GM19438 (cell line): ENCODE measurements around the gene PDZD2.
"Not testable (repeated sequence)": the region's sequence is repeated elsewhere in the genome, so short reads cannot be mapped to it uniquely, and the experiment has no call there.

Experiments used
- ATAC-seq: cut with Tn5 transposase; IDR thresholded peaks from one replicate; pipeline ENCODE4 v1.9.1; 2021; ENCODE audit warnings: low read depth; ENCODE audit not compliant: unreplicated experiment

Gene PDZD2

DNA sequence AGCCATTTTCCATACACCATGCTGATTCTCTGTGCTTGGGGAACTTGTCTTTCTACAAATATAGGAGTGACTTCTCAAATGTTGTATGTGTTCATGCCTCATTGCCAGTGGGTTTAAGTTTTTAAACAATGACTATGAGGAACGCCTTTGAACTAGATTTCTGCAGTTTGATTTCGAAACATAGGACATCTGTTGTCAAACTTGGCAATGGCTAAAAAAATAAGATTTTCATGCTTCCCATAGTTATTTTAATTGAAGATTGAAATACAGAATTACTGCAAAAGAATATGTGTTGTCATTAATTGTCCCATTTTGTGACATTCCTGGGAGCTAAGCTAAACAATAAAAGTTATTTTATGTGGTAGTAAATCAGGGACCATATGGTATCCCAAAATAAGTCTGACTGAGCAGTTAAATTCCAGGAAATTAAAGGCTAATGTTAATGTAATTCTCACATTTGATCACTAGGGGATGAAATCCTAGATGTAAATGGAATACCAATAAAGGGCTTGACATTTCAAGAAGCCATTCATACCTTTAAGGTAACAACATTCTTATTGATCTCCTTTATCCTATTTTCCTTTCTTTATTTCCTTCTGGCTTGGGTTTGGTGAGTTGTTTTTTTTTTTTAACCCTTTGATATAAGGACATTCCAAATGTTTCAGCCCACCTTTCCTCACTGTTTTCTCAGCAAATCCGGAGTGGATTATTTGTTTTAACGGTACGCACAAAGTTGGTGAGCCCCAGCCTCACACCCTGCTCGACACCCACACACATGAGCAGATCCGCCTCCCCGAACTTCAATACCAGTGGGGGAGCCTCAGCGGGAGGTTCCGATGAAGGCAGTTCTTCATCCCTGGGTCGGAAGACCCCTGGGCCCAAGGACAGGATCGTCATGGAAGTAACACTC lies 418.5 kb downstream of the PDZD2 start:
- no peak for ATAC-seq

DNA sequence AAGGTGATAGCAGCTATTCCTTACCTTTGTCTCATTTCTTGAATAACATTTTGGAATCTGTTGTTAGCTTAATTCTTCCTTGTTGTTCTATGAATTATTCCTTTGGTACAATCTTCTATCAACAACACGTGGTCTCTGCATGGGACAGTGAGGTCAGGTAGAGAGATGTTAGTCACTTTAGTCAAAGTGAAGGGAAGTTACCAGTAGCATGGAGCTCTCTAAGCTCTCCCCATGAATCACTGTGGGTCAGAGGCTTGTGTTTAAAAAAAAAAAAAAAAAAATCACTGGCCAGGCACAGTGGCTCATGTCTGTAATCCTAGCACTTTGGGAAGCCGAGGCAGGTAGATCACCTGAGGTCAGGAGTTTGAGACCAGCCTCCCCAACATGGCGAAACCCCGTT lies 419.2 kb downstream of the PDZD2 start:
- no peak for ATAC-seq

DNA sequence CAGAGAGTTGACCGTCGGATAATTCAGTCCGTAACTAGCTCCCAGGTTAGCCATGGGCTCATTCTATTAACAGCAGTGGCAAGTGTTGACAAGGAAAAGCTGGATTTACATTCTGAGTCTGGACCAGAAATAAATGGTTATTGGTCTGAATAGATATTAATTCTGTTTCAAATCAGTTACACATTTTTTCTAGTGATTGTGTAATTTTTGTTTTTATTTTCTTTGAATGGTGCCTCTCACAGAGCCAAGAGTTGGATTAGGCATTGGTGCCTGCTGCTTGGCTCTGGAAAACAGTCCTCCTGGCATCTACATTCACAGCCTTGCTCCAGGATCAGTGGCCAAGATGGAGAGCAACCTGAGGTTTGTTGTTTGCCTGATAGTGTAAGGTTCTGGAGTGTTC lies 420.1 kb downstream of the PDZD2 start:
- no peak for ATAC-seq

DNA sequence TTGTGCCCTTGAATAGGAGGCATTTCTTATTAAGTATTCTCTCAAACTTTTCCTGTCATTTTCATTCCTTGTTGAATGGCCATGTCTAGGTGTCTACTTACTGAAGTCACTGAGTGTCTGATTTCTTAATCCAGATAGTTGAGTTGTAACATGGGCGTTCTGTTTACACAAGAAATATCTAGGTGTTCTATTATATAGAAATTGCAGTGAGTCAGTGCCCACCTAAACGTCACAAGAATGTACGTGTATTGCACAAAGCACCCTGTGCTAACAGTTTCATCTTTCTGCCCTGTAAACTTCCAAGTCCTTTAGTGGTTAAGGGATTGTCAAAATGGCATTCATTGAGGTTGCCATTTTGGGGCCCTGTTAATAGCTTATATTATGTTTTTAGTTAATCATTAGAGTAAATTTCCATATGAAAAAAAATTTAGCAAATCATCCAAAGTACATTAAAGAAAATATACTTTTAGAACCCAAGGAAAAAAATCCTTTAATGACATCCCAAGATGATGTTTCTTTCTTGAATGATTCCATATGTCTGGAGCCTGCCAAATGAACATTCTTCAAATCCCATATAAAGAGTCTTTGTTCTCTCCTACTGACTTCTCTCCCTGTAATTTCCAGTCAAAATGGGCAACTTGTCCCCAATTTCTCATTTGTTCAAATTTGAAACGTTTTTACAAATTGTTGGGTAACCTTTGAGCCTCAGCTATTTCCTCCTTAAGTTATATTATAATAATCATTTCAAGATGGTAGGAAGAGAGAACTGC lies 421.0 kb downstream of the PDZD2 start:
- no peak for ATAC-seq

DNA sequence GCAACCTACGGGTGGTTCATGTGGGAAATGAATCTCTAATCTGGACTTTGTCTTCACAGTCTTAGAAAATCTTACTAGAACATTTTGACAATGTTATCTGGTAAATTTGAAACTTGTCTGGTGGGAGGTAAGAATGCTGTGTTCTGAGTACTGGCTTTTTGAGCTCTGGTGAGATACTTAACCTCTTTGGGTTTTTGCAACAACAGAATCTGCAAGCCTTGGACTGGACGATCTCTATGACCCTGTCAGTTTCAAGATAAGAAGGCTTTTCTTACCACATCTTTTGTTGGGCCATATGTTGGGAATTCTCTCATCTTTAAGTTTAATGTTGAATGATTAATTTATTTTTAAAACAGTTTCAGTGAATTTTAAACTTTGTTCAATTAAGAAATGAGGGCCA lies 422.3 kb downstream of the PDZD2 start:
- no peak for ATAC-seq

DNA sequence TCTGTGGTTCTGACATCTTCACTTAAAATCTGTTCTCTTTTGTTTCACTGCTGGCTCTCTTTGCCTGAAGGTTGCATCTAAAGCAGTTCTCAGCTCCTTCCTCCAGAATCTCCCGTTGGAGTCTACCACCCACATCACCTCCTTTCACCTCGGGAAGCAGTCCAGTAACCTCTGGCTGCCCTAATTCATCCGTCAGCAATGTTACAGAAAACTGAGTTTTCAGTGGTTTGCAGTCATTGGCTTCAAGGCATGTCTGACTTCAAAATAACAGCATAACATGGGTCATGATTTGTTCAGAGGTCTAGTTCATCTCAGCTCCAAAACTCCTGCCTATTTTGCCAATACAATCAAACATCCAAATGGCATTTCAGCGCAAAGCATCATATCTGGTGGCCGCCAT lies 427.5 kb downstream of the PDZD2 start:
- no peak for ATAC-seq

DNA sequence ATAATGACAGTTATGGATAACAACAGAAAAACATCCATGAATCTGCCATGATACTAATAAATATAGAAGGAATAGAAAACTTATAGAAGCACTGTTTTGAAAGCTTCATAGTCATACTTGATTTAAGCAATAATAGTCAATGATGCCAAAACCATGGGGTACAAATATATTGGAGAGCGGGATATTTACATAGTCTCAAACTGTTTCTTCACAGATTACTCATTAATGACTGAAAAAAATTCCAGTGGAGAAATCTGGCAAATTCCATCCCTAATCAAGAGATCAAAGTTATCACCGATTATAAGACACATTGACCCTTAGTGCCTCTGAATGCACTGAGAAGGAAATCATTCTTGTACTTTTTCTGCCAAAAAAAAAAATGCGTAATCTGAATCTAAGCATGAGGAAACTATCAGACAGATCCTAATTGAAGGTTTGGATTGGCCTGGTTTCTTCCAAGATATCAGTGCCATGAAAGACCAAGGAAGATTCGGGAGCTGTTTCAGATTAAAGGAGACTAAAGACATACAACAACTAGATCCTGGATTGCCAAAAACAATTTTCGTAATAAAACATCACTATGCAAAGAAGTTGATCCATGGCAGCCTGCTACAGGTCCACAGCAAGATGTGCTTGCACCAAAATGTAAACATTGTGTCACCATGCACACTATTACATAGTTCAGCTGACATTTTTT lies 429.0 kb downstream of the PDZD2 start:
- no peak for ATAC-seq

DNA sequence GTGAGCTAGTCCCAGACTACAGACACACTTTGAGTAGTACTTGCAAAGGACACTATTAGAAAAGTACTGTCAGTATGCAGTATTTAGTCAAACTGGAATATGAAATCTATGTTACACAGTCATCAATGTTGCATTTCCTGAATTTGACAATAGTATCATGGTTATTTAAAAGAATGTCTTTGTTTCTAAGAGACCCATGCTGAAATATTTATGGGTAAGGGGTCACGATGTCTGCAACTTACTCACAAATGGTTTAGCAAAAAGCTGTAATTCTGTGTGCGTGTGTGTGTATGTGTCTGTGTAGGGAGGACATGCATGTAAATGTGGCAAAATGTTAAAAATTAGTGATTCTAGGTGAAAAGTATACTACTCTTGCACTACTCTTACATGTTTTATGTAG lies 429.6 kb downstream of the PDZD2 start:
- ATAC-seq, result no peak

DNA sequence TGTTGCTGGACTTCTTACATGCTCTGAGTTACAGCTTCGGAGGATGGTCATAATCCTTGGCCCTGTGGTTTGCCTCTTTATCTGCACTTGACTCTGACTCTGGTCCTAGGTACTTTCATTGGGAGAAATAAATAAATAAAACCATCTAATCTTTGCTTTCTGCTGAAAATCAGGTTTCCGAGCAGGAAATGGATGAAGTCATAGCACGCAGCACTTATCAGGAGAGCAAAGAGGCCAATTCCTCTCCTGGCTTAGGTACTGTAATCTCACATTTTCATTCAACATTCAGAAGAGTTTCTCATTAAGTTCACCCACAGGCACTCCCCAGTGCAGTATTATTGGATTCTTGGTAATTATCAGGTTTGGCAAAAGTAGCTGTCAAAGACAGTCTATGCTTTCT lies 430.5 kb downstream of the PDZD2 start:
- no peak for ATAC-seq

DNA sequence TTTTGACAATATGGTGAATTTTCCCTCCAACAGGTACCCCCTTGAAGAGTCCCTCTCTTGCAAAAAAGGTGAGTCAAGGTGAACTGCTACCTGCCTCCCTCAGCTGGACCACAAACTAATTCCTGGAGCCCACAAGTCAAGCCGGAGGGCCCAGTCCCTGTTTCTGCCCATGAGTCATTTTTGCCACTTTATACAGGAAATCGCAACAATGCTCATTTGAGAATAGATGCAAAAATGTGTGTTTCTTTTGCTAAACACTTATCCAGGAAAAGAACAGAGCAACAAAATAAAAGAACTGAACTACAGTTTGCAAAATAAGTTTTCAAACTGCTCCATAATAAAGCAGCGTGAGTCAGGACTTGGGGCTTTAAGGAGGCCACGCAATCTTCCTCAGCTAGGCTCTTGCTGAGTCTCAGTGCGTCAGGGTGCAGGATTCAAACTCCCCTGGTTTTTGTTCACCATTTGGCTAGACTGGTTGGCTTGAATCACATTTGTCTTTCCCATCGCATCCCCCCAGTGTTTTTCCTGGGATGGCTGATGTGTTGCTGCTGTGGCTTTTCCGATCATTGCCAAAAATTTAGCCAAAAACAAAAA lies 432.5 kb downstream of the PDZD2 start:
- ATAC-seq, result no peak

DNA sequence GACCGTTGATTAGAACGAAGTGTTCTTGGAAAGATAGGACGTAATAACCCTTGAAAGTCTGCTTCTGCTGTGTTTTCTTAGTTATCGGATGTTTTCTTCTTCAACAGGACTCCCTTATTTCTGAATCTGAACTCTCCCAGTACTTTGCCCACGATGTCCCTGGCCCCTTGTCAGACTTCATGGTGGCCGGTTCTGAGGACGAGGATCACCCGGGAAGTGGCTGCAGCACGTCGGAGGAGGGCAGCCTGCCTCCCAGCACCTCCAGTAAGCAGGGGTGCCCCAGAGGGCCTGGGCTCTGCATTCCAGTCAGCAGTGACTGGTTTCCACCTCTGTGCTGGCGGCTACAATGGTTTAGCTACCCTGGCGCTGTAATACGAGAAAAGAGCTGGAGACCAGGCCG lies 433.1 kb downstream of the PDZD2 start:
- ATAC-seq, result no peak

DNA sequence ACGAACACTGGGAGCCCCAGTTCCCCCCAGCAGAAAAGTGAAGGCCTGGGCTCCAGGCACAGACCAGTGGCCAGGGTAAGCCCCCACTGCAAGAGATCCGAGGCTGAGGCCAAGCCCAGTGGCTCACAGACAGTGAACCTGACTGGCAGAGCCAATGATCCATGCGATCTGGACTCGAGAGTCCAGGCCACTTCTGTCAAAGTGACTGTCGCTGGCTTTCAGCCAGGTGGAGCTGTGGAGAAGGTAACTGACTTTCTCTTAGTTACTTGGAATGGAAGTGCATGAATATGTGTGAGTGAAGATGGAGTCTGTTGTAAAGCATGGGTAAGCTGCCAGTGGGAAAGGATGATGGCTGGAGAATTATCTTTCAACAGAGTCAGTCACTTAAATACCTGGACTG lies 435.5 kb downstream of the PDZD2 start:
- ATAC-seq, result no peak

DNA sequence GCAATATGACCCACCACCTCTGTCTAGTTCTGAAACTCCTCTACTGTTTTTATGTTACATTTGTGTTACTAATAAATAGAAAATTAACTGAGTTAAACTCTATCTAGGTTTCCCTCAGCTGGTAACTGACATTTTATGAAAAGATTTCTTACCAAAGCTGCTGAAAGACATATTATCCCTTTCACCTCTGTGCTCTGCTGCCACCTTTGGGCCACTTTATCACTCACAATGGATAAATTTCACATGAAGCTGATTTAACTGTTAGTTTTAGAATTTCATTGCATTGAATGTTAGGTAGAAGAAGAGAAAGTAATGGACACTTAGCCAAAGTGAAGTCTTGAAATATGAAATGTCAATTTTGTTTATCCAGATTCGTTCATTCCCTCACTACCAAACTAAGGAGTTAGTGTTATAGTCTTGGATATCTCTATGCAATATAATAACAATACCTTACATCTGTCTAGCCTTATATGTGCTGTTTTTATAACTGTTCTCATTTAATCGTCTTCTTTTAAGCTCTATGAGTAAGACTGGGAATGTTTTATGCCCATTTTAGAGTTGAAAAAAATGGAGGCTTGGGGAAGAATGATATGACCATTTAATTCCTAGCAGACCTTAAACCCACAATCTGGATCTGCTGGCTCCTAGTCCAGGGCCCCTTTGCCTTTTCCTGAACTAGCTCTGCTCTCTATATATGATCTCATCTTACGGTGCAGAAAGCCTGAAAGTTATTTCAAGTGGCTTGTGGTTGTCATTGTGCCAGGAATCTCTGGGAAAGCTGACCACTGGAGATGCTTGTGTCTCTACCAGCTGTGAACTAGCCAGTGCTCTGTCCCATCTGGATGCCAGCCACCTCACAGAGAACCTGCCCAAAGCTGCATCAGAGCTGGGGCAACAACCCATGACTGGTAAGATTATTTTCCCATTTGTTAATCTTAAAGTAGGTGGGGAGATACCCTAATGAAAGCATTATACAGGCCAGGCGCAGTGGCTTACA lies 438.1 kb downstream of the PDZD2 start:
- no peak for ATAC-seq

DNA sequence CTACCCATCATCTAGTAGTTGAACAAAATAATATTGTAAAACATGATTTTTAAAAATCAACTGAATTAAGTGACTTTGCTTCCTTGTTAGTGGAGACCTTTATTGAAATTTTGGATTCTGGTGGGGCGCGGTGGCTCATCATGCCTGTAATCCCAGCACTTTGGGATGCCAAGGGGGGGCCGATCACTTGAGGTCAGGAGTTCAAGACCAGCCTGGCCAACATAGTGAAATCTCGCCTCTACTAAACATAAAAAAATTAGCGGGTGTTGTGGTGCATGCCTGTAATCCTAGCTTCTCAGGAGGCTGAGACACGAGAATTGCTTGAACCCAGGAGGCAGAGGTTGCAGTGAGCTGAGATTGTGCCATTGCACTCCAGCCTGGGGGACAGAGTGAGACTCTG lies 439.9 kb downstream of the PDZD2 start:
- ATAC-seq, result not testable (repeated sequence)

DNA sequence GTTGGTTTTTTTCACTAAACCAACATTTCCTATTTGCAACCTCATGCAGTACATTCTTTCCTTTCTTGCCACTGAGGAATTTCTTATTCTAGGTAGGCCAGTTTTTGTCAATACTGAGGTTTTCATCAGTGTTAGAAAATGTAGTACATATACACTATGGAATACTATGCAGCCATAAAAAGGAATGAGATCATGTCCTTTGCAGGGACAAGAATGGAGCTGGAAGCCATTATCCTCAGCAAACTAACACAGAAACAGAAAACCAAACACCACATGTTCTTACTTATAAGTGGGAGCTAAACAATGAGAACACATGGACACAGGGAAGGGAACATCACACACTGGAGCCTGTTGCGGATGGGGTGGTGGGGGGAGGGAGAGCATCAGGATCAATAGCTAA lies 441.6 kb downstream of the PDZD2 start:
- not testable (repeated sequence) for ATAC-seq

DNA sequence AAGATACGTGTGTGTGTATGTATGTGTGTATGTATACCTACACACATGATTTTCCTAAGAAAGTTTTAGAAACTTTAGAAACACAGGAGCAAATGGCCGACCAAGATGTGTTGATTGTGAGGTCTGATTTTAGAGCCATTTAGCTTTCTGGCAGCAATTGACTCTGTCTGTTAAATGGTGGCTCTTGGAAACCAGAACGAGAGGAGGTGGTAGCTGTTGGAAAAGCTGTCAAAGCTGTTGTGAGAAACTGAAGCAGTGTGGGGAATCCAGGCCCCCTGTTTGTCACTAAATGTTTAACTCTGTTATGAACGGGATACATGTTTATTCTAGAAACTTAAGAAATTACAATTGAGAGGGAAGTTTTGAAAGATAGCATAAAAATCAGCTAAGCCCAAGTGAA lies 443.8 kb downstream of the PDZD2 start:
- no peak for ATAC-seq

DNA sequence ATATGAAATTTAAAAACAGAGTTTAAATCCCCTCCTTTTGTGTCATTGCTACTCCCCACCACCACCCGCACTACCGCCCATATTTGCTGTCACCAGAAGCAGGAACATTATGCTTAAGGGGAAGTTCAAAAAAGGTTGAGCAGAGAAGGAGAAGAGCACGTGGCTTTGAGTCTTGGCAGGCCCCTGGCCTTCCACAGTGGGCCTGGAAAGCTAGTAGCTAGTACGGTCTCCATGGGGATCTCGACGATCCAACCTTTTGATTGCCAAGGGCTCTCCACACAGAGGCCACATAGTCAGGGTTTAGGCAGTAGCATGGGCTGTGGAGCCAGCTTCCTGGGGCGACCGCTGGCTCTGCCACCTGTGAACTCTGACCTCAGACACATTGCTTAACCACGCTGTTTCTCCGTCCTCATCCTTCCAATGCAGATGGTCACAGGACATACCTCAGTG lies 445.1 kb downstream of the PDZD2 start:
- no peak for ATAC-seq

DNA sequence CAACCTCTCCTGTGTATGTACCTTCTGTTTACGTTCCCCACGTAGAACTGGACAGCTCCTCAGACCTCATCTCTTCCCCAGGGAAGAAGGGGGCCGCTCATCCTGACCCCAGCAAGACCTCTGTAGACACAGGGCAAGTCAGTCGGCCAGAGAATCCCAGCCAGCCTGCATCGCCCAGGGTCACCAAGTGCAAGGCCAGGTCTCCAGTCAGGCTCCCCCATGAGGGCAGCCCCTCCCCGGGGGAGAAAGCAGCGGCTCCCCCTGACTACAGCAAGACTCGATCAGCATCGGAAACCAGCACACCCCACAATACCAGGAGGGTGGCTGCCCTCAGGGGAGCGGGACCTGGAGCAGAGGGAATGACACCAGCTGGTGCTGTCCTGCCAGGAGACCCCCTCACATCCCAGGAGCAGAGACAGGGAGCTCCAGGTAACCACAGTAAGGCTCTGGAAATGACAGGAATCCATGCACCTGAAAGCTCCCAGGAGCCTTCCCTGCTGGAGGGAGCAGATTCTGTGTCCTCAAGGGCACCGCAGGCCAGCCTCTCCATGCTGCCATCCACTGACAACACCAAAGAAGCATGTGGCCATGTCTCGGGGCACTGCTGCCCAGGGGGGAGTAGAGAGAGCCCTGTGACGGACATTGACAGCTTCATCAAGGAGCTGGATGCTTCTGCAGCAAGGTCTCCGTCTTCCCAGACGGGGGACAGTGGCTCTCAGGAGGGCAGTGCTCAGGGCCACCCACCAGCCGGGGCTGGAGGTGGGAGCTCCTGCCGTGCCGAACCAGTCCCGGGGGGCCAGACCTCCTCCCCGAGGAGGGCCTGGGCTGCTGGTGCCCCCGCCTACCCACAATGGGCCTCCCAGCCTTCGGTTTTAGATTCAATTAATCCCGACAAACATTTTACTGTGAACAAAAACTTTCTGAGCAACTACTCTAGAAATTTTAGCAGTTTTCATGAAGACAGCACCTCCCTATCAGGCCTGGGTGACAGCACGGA lies 448.5 kb downstream of the PDZD2 start:
- no peak for ATAC-seq
